GF-D8 (cell line): ENCODE measurements around the gene KIN.
"Not testable (repeated sequence)": the region's sequence is repeated elsewhere in the genome, so short reads cannot be mapped to it uniquely, and the experiment has no call there.

Source experiments
- DNase-seq: peaks from one replicate; lab custom pipeline; 2025; lab: John Stamatoyannopoulos, UW

Gene KIN

GRCh38 chr10:7734821-7735220, 53.0 kb downstream of the KIN start:
- DNase-seq: no peak

- no peak for DNase-seq
These were observed 64.8 kb downstream of the KIN start for GRCh38 chr10:7722927-7723529.

GRCh38 chr10:7720478-7720877, 67.3 kb downstream of the KIN start:
- no peak for DNase-seq

GRCh38 chr10:7718685-7719084, 69.1 kb downstream of the KIN start:
- DNase-seq: no peak

GRCh38 chr10:7717767-7718166, 70.0 kb downstream of the KIN start:
- DNase-seq: no peak

GRCh38 chr10:7715515-7715914, 72.3 kb downstream of the KIN start:
- no peak for DNase-seq

- DNase-seq: not testable (repeated sequence)
These were observed 76.7 kb downstream of the KIN start for GRCh38 chr10:7711075-7711474.

- no peak for DNase-seq
These were observed 77.3 kb downstream of the KIN start for GRCh38 chr10:7710446-7710845.

GRCh38 chr10:7708832-7709231, 79.0 kb downstream of the KIN start:
- DNase-seq: no peak

GRCh38 chr10:7707858-7708622, 79.8 kb downstream of the KIN start:
- DNase-seq: no peak

GRCh38 chr10:7707102-7707501, 80.7 kb downstream of the KIN start:
- DNase-seq: no peak

GRCh38 chr10:7706534-7707073, 81.2 kb downstream of the KIN start:
- no peak for DNase-seq

GRCh38 chr10:7705341-7705740, 82.5 kb downstream of the KIN start:
- no peak for DNase-seq

GRCh38 chr10:7704071-7705016, 83.4 kb downstream of the KIN start:
- DNase-seq: no peak

- no peak for DNase-seq
These were observed 84.7 kb downstream of the KIN start, which contains the start of gene ITIH2 for GRCh38 chr10:7703140-7703539. ITIH2 (plus strand) TSS chr10:7703316; CDS start chr10:7703435, 119 bp downstream.

GRCh38 chr10:7702288-7702812, 85.4 kb downstream of the KIN start:
- no peak for DNase-seq

- DNase-seq: no peak
These were observed 86.5 kb downstream of the KIN start for GRCh38 chr10:7701158-7701742.
